ENCODE data around the gene VIPR1. TPM values are rescaled to one million over a fixed set of nuclear protein-coding genes. Genes with fewer than 3 reads are reported as not detected.

The VIPR1 gene
- total and polyA plus RNA-seq, 2 experiments from 2014 or later: not detected

GRCh38 chr3:42491881-42492507 lies 10.4 kb upstream of the VIPR1 start:
- no peak overlapping the region for H3K27ac ChIP-seq
- no peak overlapping the region for H2AFZ ChIP-seq

GRCh38 chr3:42492508-42493080 lies 9.8 kb upstream of the VIPR1 start:
- Histone ChIP-seq H3K4me2 (ENCODE audit: unreplicated experiment) (no peak overlapping the region), H3K79me2 (ENCODE audit: insufficient read depth) (no peaks in the 10 kb centered on the region), H3K27ac (no peak overlapping the region), H3K9ac (no peak overlapping the region), H3K4me1 (ENCODE audit: insufficient read depth) (no peaks in the 10 kb centered on the region), H3K9me2 (ENCODE audit: insufficient read depth) (no peaks in the 10 kb centered on the region), H4K20me1 (ENCODE audit: insufficient read depth) (no peaks in the 10 kb centered on the region), H3K36me3 (ENCODE audit: low read depth) (no peaks in the 10 kb centered on the region), H3K27me3 (replicated peaks; ENCODE audit: insufficient read depth) (peaks cover 4% of the 10 kb centered on the region; the same call in 1 of the 2 replicates), H3F3A (ENCODE audit: insufficient read depth) (no peaks in the 10 kb centered on the region), H2AFZ (no peak overlapping the region), H3K9me3 (ENCODE audit: low read depth) (no peaks in the 10 kb centered on the region), H3K4me3 (no peak overlapping the region)
- in situ Hi-C loops (cut with MboI): no loop called here
- TF ChIP-seq EZH2 (IDR thresholded peaks at IDR 0.05; ENCODE audit: insufficient read depth, poor library complexity, severe bottlenecking) (no peak), EZH2phosphoT487 (IDR thresholded peaks at IDR 0.05; ENCODE audit: insufficient read depth, low read depth) (no peak)
- 43 to 45% methylated on average over 5 to 6 of the region's 6 CpGs for WGBS, 2 experiments (ENCODE audit: low coverage in 1 of 2, low lambda C conversion rate in 2 of 2, missing lambda C conversion rate in 2 of 2)
- DNase-seq: no peak

More at GRCh38 chr3:42491881-42492507, 10.4 kb upstream of the VIPR1 start:
- no peaks in the 10 kb centered on the region for H4K20me1 ChIP-seq (ENCODE audit: insufficient read depth)
- no peaks in the 10 kb centered on the region for H3K9me2 ChIP-seq (ENCODE audit: insufficient read depth)
- DNase-seq: no peak
- H3K79me2 ChIP-seq (ENCODE audit: insufficient read depth): no peaks in the 10 kb centered on the region
- WGBS, 2 experiments (ENCODE audit: low coverage in 1 of 2, low lambda C conversion rate in 2 of 2, missing lambda C conversion rate in 2 of 2): 55 to 69% methylated on average over 3 of the region's 3 CpGs
- no peaks in the 10 kb centered on the region for H3K36me3 ChIP-seq (ENCODE audit: low read depth)
- H3F3A ChIP-seq (ENCODE audit: insufficient read depth): no peaks in the 10 kb centered on the region
- no peak overlapping the region for H3K4me2 ChIP-seq (ENCODE audit: unreplicated experiment)
- no peaks in the 10 kb centered on the region for H3K4me1 ChIP-seq (ENCODE audit: insufficient read depth)
- H3K9me3 ChIP-seq (ENCODE audit: low read depth): no peaks in the 10 kb centered on the region
- peaks cover 4% of the 10 kb centered on the region; the same call in 1 of the 2 replicates for H3K27me3 ChIP-seq (replicated peaks; ENCODE audit: insufficient read depth)
- no peak overlapping the region for H3K4me3 ChIP-seq
- in situ Hi-C loops (cut with MboI): no loop called here
- TF ChIP-seq EZH2 (IDR thresholded peaks at IDR 0.05; ENCODE audit: insufficient read depth, poor library complexity, severe bottlenecking): no peak
- no peak for TF ChIP-seq EZH2phosphoT487 (IDR thresholded peaks at IDR 0.05; ENCODE audit: insufficient read depth, low read depth)
- no peak overlapping the region for H3K9ac ChIP-seq

GRCh38 chr3:42493126-42493797 lies 9.2 kb upstream of the VIPR1 start:
- Histone ChIP-seq H3K36me3 (ENCODE audit: low read depth) (no peaks in the 10 kb centered on the region), H3K4me1 (ENCODE audit: insufficient read depth) (no peaks in the 10 kb centered on the region), H3K4me2 (ENCODE audit: unreplicated experiment) (no peak overlapping the region), H3F3A (ENCODE audit: insufficient read depth) (no peaks in the 10 kb centered on the region), H4K20me1 (ENCODE audit: insufficient read depth) (no peaks in the 10 kb centered on the region), H3K9ac (no peak overlapping the region), H3K4me3 (no peak overlapping the region), H2AFZ (no peak overlapping the region), H3K27me3 (replicated peaks; ENCODE audit: insufficient read depth) (peaks cover 10% of the 10 kb centered on the region; the same call in 1 of the 2 replicates), H3K9me2 (ENCODE audit: insufficient read depth) (no peaks in the 10 kb centered on the region), H3K27ac (no peak overlapping the region), H3K79me2 (ENCODE audit: insufficient read depth) (no peaks in the 10 kb centered on the region), H3K9me3 (ENCODE audit: low read depth) (no peaks in the 10 kb centered on the region)
- no peak for DNase-seq
- in situ Hi-C loops (cut with MboI): no loop called here
- WGBS, 2 experiments (ENCODE audit: low coverage in 1 of 2, low lambda C conversion rate in 2 of 2, missing lambda C conversion rate in 2 of 2): 34 to 42% methylated on average over 7 of the region's 7 CpGs
- TF ChIP-seq EZH2 (IDR thresholded peaks at IDR 0.05; ENCODE audit: insufficient read depth, poor library complexity, severe bottlenecking) (no peak), EZH2phosphoT487 (IDR thresholded peaks at IDR 0.05; ENCODE audit: insufficient read depth, low read depth) (no peak)

GRCh38 chr3:42493798-42494151 lies 8.7 kb upstream of the VIPR1 start:
- no peaks in the 10 kb centered on the region for H3K9me3 ChIP-seq (ENCODE audit: low read depth)
- no peaks in the 10 kb centered on the region for H3K36me3 ChIP-seq (ENCODE audit: low read depth)
- no peaks in the 10 kb centered on the region for H3K79me2 ChIP-seq (ENCODE audit: insufficient read depth)
- no peak overlapping the region for H3K4me2 ChIP-seq (ENCODE audit: unreplicated experiment)
- TF ChIP-seq EZH2phosphoT487 (IDR thresholded peaks at IDR 0.05; ENCODE audit: insufficient read depth, low read depth) (no peak), EZH2 (IDR thresholded peaks at IDR 0.05; ENCODE audit: insufficient read depth, poor library complexity, severe bottlenecking) (no peak)
- no peaks in the 10 kb centered on the region for H3F3A ChIP-seq (ENCODE audit: insufficient read depth)
- no peak for DNase-seq
- H3K27me3 ChIP-seq (replicated peaks; ENCODE audit: insufficient read depth): peaks cover 15% of the 10 kb centered on the region
- H3K4me1 ChIP-seq (ENCODE audit: insufficient read depth): no peaks in the 10 kb centered on the region
- no peak overlapping the region for H3K27ac ChIP-seq
- in situ Hi-C loops (cut with MboI): no loop called here
- no peak overlapping the region for H3K4me3 ChIP-seq
- WGBS, 2 experiments (ENCODE audit: low coverage in 1 of 2, low lambda C conversion rate in 2 of 2, missing lambda C conversion rate in 2 of 2): 59 to 65% methylated on average over 3 of the region's 3 CpGs
- H3K9ac ChIP-seq: no peak overlapping the region
- no peaks in the 10 kb centered on the region for H4K20me1 ChIP-seq (ENCODE audit: insufficient read depth)
- H3K9me2 ChIP-seq (ENCODE audit: insufficient read depth): no peaks in the 10 kb centered on the region
- H2AFZ ChIP-seq: no peak overlapping the region

Measured in GM23248 (cell line).